H1 (cell line): Measurements from ENCODE around the gene LMTK2. TPM values are rescaled to one million over a fixed set of nuclear protein-coding genes. Genes with fewer than 3 reads are reported as not detected.

Source experiments
- CTCF ChIA-PET: fragments of 300-600 bp; sonication (Branson Sonifier 250); formaldehyde crosslinking; loops from one replicate; lab custom pipeline; 2021; ENCODE audit not compliant: partially characterized antibody; lab: Charles Lee
- POLR2A ChIA-PET: fragments of 300-600 bp; sonication (Branson Sonifier 250); formaldehyde crosslinking; loops from one replicate; lab custom pipeline; 2021; ENCODE audit warnings: inconsistent platforms; ENCODE audit not compliant: partially characterized antibody; lab: Charles Lee
- DNase-seq, 2 experiments: peaks; one replicate each; pipeline versions ENCODE4 v3.0.0 to v3.0.0-alpha.2; 2010 to 2022; ENCODE audit warnings: low spot score in 2 of 2, low read depth in 1 of 2, mixed read lengths in 1 of 2
- FAIRE-seq: peaks from 2 replicates; lab custom pipeline; 2011; peaks lifted over from hg19 to GRCh38; lab: Jason Lieb, UNC
- H2AFZ ChIP-seq: 2 replicates; pipeline ENCODE4 v1.8.1; 2012; ENCODE audit warnings: low read length, inconsistent platforms
- H2AK5ac ChIP-seq: 2 replicates; pipeline ENCODE4 v1.6.1; 2013; ENCODE audit warnings: low read depth, low read length
- H2BK120ac ChIP-seq: replicated peaks from 2 replicates; pipeline ENCODE3; 2013; ENCODE audit warnings: low read depth, low read length, inconsistent platforms
- H2BK12ac ChIP-seq: 2 replicates; pipeline ENCODE4 v1.6.1; 2013; ENCODE audit warnings: low read depth, low read length
- H2BK15ac ChIP-seq: 2 replicates; pipeline ENCODE4 v1.6.1; 2013; ENCODE audit warnings: low read length
- H2BK20ac ChIP-seq: 2 replicates; pipeline ENCODE4 v1.6.1; 2013; ENCODE audit warnings: low read length
- H2BK5ac ChIP-seq: 2 replicates; pipeline ENCODE4 v1.6.1; 2013; ENCODE audit warnings: low read depth, low read length
- H3K14ac ChIP-seq: 2 replicates; pipeline ENCODE4 v1.6.1; 2013; ENCODE audit warnings: inconsistent platforms; ENCODE audit not compliant: insufficient read length
- H3K18ac ChIP-seq: 2 replicates; pipeline ENCODE4 v1.6.1; 2013; ENCODE audit warnings: low read length; ENCODE audit errors: extremely low read depth
- H3K23ac ChIP-seq: 2 replicates; pipeline ENCODE4 v1.6.1; 2013; ENCODE audit warnings: inconsistent platforms; ENCODE audit not compliant: insufficient read length
- H3K23me2 ChIP-seq: 2 replicates; pipeline ENCODE4 v1.6.1; 2013; ENCODE audit warnings: low read depth, low read length
- H3K27ac ChIP-seq: 2 replicates; pipeline ENCODE4 v1.6.1; 2011; ENCODE audit warnings: low read depth, low read length, inconsistent platforms
- H3K27me3 ChIP-seq, 4 experiments: replicated peaks in 1 of 4; 1 replicate in 1 of 4; 2 replicates in 3 of 4; pipeline versions ENCODE4 v1.6.1 to v1.8.1; 2011 to 2013; ENCODE audit warnings: low read length in 3 of 4, mild to moderate bottlenecking in 3 of 4, inconsistent platforms in 2 of 4, mixed read lengths in 2 of 4, moderate library complexity in 1 of 4; ENCODE audit not compliant: control insufficient read depth in 3 of 4, insufficient read depth in 3 of 4; ENCODE audit errors: extremely low read depth in 1 of 4
- H3K36me3 ChIP-seq, 4 experiments: 2 replicates each; pipeline versions ENCODE4 v1.6.1 to v1.8.1; 2011 to 2013; ENCODE audit warnings: mild to moderate bottlenecking in 4 of 4, low read length in 3 of 4, moderate library complexity in 2 of 4, control low read depth in 1 of 4, inconsistent platforms in 1 of 4; ENCODE audit not compliant: insufficient read depth in 4 of 4, control insufficient read depth in 2 of 4
- H3K4ac ChIP-seq: replicated peaks from 2 replicates; pipeline ENCODE3; 2013; ENCODE audit warnings: low read length, low read depth, mixed read lengths, inconsistent platforms; ENCODE audit not compliant: insufficient read length
- H3K4me1 ChIP-seq, 4 experiments: replicated peaks in 1 of 4; 1 replicate in 1 of 4; 2 replicates in 3 of 4; pipeline versions ENCODE4 v1.6.1 to v1.8.1; 2011 to 2013; ENCODE audit warnings: low read length in 3 of 4, inconsistent platforms in 2 of 4, mixed read lengths in 1 of 4; ENCODE audit not compliant: insufficient read depth in 4 of 4, control insufficient read depth in 3 of 4
- H3K4me2 ChIP-seq, 2 experiments: 2 replicates each; pipeline versions ENCODE4 v1.6.1 to v1.8.1; 2011 to 2013; ENCODE audit warnings: low read depth in 2 of 2, low read length in 2 of 2, control low read depth in 1 of 2, inconsistent platforms in 1 of 2, mild to moderate bottlenecking in 1 of 2; ENCODE audit not compliant: insufficient read depth in 1 of 2
- H3K4me3 ChIP-seq, 4 experiments: fragments of 200-600, 300-600 bp in 1 of 4; sonication (generic), shearing (Covaris generic), sonication (Bioruptor Twin) in 1 of 4; 2 replicates each; pipeline versions ENCODE4 v1.5.1 to v1.8.1; 2011 to 2016; ENCODE audit warnings: low read length in 4 of 4, low read depth in 3 of 4, control low read depth in 2 of 4, inconsistent platforms in 2 of 4, mild to moderate bottlenecking in 2 of 4, mixed read lengths in 1 of 4, moderate library complexity in 1 of 4; ENCODE audit not compliant: insufficient read depth in 2 of 4; ENCODE audit errors: extremely low read depth in 1 of 4
- H3K56ac ChIP-seq: replicated peaks from 2 replicates; pipeline ENCODE3; 2013; ENCODE audit warnings: low read depth, mild to moderate bottlenecking, mixed read lengths, low read length, inconsistent platforms; ENCODE audit not compliant: insufficient read length
- H3K79me1 ChIP-seq: 2 replicates; pipeline ENCODE4 v1.6.1; 2013; ENCODE audit warnings: low read depth, low read length, control low read depth
- H3K79me2 ChIP-seq, 2 experiments: 2 replicates each; pipeline versions ENCODE4 v1.6.1 to v1.8.1; 2012 to 2013; ENCODE audit warnings: low read length in 2 of 2, mild to moderate bottlenecking in 2 of 2, inconsistent platforms in 1 of 2; ENCODE audit not compliant: insufficient read depth in 2 of 2, control insufficient read depth in 1 of 2
- H3K9ac ChIP-seq, 4 experiments: replicated peaks in 1 of 4; 1 replicate in 1 of 4; 2 replicates in 3 of 4; pipeline versions ENCODE4 v1.6.1 to v1.8.1; 2011 to 2013; ENCODE audit warnings: low read depth in 3 of 4, low read length in 3 of 4, control low read depth in 2 of 4, mild to moderate bottlenecking in 2 of 4, moderate library complexity in 2 of 4, inconsistent platforms in 1 of 4; ENCODE audit errors: extremely low read depth in 1 of 4
- H3K9me3 ChIP-seq, 2 experiments: 2 replicates each; pipeline versions ENCODE4 v1.6.1 to v1.8.1; 2012 to 2013; ENCODE audit warnings: mild to moderate bottlenecking in 2 of 2, moderate library complexity in 2 of 2, control low read depth in 1 of 2, inconsistent platforms in 1 of 2, low read depth in 1 of 2, low read length in 1 of 2, mixed read lengths in 1 of 2; ENCODE audit not compliant: insufficient read depth in 2 of 2
- H4K20me1 ChIP-seq, 2 experiments: replicated peaks in 1 of 2; 2 replicates each; pipeline versions ENCODE3 to v1.8.1; 2011 to 2013; ENCODE audit warnings: inconsistent platforms in 2 of 2, low read length in 2 of 2, mild to moderate bottlenecking in 1 of 2; ENCODE audit not compliant: insufficient read depth in 2 of 2, control insufficient read depth in 1 of 2
- H4K5ac ChIP-seq: 2 replicates; pipeline ENCODE4 v1.6.1; 2013; ENCODE audit warnings: low read length, low read depth, mixed read lengths, inconsistent platforms; ENCODE audit not compliant: insufficient read length
- H4K8ac ChIP-seq: 2 replicates; pipeline ENCODE4 v1.8.0; 2013; ENCODE audit warnings: mild to moderate bottlenecking, moderate library complexity, low read length, inconsistent platforms; ENCODE audit not compliant: insufficient read depth; ENCODE audit errors: extremely low read depth
- H4K91ac ChIP-seq: replicated peaks from 2 replicates; pipeline ENCODE3; 2013; ENCODE audit warnings: low read length, mixed read lengths, inconsistent platforms; ENCODE audit not compliant: insufficient read length
- CBX8 ChIP-seq: fragments of 300-800, 300-1000 bp; sonication (generic); IDR thresholded peaks from 2 replicates; pipeline ENCODE4 v1.7.1; 2016; ENCODE audit warnings: low read depth, low read length, borderline replicate concordance
- CEBPB ChIP-seq: IDR thresholded peaks from 2 replicates; pipeline ENCODE4 v1.6.1; 2012; ENCODE audit warnings: low read depth, low read length
- GABPA ChIP-seq: IDR thresholded peaks from 2 replicates; pipeline ENCODE4 v1.6.1; 2011; ENCODE audit warnings: mild to moderate bottlenecking, low read length, moderate library complexity, borderline replicate concordance; ENCODE audit not compliant: insufficient read depth
- KDM4A ChIP-seq: IDR thresholded peaks from one replicate; pipeline ENCODE4 v1.7.1; 2012; ENCODE audit warnings: low read depth, mild to moderate bottlenecking, moderate library complexity, low read length, inconsistent platforms; ENCODE audit not compliant: severe bottlenecking
- POLR2A ChIP-seq, 2 experiments: IDR thresholded peaks; 1 replicate in 1 of 2; 2 replicates in 1 of 2; pipeline ENCODE4 v1.6.1; 2011; ENCODE audit warnings: low read depth in 2 of 2, low read length in 2 of 2, mild to moderate bottlenecking in 2 of 2; ENCODE audit errors: control extremely low read depth in 1 of 2
- SRF ChIP-seq: IDR thresholded peaks from 2 replicates; pipeline ENCODE4 v1.6.1; 2011; ENCODE audit warnings: mild to moderate bottlenecking, low read depth, low read length, moderate library complexity
- WGBS, 2 experiments: shearing (Covaris generic) in 1 of 2; methylation state at CpG; one replicate each; pipeline versions ENCODE4 v1.1.6 to v1.1.7; 2013 to 2015; ENCODE audit warnings: low lambda C conversion rate in 2 of 2, mixed read lengths in 2 of 2, inconsistent platforms in 1 of 2, low coverage in 1 of 2, missing lambda C conversion rate in 1 of 2; ENCODE audit not compliant: insufficient replicate concordance in 2 of 2, insufficient coverage in 1 of 2, insufficient read length in 1 of 2; ENCODE audit errors: extremely low coverage in 1 of 2, missing lambda C conversion rate in 1 of 2; 5-methylcytosine and 5-hydroxymethylcytosine counted together
- polyA plus RNA-seq, 7 experiments: library from polyadenylated mRNA; depleted of rRNA in 3 of 7; stranded (reverse) in 5 of 7; unstranded in 2 of 7; fragments of >200 nt in 5 of 7; fragments of 200-250 nt in 2 of 7; gene quantifications; 1 replicate in 5 of 7; 2 replicates in 1 of 7; 4 replicates in 1 of 7; pipeline versions ENCODE4 v1.2.1 to v1.2.3, GENCODE V29; 2011 to 2013; ENCODE audit warnings: missing spikeins in 2 of 7, mixed read lengths in 2 of 7
- total RNA-seq: library from RNA; stranded (reverse); fragmentation: NEBNext Ultra II Directional; extraction: Animal tissue kit (Norgen Biotek cat#: 25700); gene quantifications from 2 replicates; pipeline ENCODE4 v1.2.1, GENCODE V29; 2021

The LMTK2 gene
- total and polyA plus RNA-seq, 2 of the 8 experiments (the other 6 are each of a cell fraction or from before 2014, with no cell fraction given), result 9.7 to 30.7 TPM

DNA sequence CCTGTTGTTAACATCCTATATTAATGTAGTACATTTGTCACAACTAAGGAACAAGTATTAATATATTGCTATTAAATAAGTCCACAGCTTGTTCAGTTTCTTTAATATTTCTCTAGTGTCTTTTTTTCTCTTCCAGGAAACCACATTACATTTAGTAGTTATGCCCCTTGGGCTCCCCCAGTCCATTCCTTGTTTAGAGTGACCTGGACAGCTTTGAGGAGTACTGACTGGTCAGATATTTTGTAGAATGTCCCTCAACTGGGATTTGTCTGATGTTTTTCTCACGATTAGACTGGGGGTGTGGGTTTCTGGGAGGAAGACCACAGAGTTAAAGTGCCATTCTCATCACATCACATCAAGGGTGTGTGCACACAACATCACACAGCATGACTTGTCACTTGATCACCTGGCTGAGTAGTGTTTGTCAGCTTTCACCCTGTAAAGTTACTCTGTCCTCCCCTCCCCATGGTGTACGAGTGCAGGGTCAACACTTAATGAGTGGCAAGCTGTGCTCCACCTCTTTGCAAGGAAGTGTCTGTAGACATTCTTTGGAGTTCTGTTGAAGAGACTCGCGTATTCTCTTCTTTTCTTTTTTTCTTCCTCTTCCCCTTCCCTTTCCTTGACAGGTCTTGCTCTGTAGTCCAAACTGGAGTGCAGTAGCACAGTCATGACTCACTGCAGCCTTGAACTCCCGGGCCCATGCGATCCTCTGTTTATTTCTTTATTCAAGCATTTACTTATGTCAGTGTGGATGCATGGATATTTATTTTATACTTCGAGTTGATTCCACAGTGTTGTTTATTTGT lies 10.2 kb downstream of the LMTK2 start:
- no peak overlapping the region for H3K4ac ChIP-seq
- no peaks in the 10 kb centered on the region; the same call in 1 of the 2 replicates for H3K23me2 ChIP-seq
- no peaks in the 10 kb centered on the region; a peak in 1 of 8 replicates for H3K36me3 ChIP-seq
- H2BK15ac ChIP-seq, result no peak overlapping the region
- H2BK120ac ChIP-seq, result no peak overlapping the region
- no peak for DNase-seq
- no peak overlapping the region for H2BK20ac ChIP-seq
- H4K20me1 ChIP-seq, result peaks cover 8 to 13% of the 10 kb centered on the region in 2 experiments
- no peaks in the 10 kb centered on the region for H3K9me3 ChIP-seq
- ChIA-PET POLR2A (interaction anchor here (1.0 kb wide), 1 partner anchor 10 kb away, joined by 3 read pairs; the partner anchor contains the start of gene LMTK2), CTCF (interaction anchor here (0.6 to 1.6 kb wide), 7 partner anchors 11 to 1047 kb away, joined by 3 to 8 read pairs (median 5); partner anchors contain the start of gene LMTK2)
- H3K4me2 ChIP-seq, result no peak overlapping the region
- H4K91ac ChIP-seq, result no peak overlapping the region
- no peak overlapping the region for H2BK5ac ChIP-seq
- peaks cover 10% of the 10 kb centered on the region for H3K79me1 ChIP-seq
- H3K27ac ChIP-seq, result no peak overlapping the region
- TF ChIP-seq KDM4A (no peak), GABPA (no peak), CBX8 (no peak), SRF (no peak), POLR2A (IDR thresholded peaks at IDR 0.05; ENCODE audit: control extremely low read depth in 1 of 2, low read depth in 2 of 2, low read length in 2 of 2) (no peak), CEBPB (no peak)
- H3K27me3 ChIP-seq, result no peaks in the 10 kb centered on the region
- FAIRE-seq, result no peak
- no peak overlapping the region for H2BK12ac ChIP-seq
- H3K56ac ChIP-seq, result no peak overlapping the region
- H2AFZ ChIP-seq, result no peak overlapping the region
- H3K14ac ChIP-seq, result no peak overlapping the region
- no peak overlapping the region for H3K9ac ChIP-seq
- H3K4me3 ChIP-seq, result no peak overlapping the region
- H3K18ac ChIP-seq, result no peak overlapping the region
- H3K79me2 ChIP-seq, result peaks cover 14 to 97% of the 10 kb centered on the region in 2 experiments
- H3K23ac ChIP-seq, result no peak overlapping the region
- no peak overlapping the region for H4K8ac ChIP-seq
- no peak overlapping the region for H4K5ac ChIP-seq
- H2AK5ac ChIP-seq, result no peak overlapping the region
- H3K4me1 ChIP-seq, result peaks cover 0 to 4% (median 3%) of the 10 kb centered on the region in 4 experiments; a peak in 4 of 7 replicates
- WGBS, 2 experiments, result 91% methylated on average over 7 of the region's 7 CpGs; no CpG with 5 or more reads in 1 of the 2 experiments
